Left ventricle myocardium inferior (tissue), 1 donor: ENCODE measurements around the gene USH2A. TPM values are rescaled to one million over a fixed set of nuclear protein-coding genes. Genes with fewer than 3 reads are reported as not detected.

Experiments used
- DNase-seq: peaks from one replicate; pipeline ENCODE4 v3.0.0-alpha.2; 2020
- H3K27ac ChIP-seq: fragments of 200-600 bp; replicated peaks from 2 replicates; pipeline ENCODE4 v1.8.0; 2021
- H3K27me3 ChIP-seq: fragments of 200-600 bp; 2 replicates; pipeline ENCODE4 v1.8.0; 2021; ENCODE audit warnings: low read depth
- H3K36me3 ChIP-seq: fragments of 200-600 bp; 2 replicates; pipeline ENCODE4 v1.8.0; 2021
- H3K4me1 ChIP-seq: fragments of 200-600 bp; 2 replicates; pipeline ENCODE4 v1.8.0; 2021
- H3K4me3 ChIP-seq: fragments of 200-600 bp; 2 replicates; pipeline ENCODE4 v1.8.0; 2021; ENCODE audit warnings: mild to moderate bottlenecking, moderate library complexity
- H3K9me3 ChIP-seq: fragments of 200-600 bp; replicated peaks from 2 replicates; pipeline ENCODE4 v1.8.0; 2021
- CTCF ChIP-seq: fragments of 200-600 bp; IDR thresholded peaks from 2 replicates; pipeline ENCODE4 v1.8.0; 2021; ENCODE audit warnings: antibody characterized with exemption, mild to moderate bottlenecking, borderline replicate concordance
- intact Hi-C: fragments of 100-400 bp; cut with micrococcal nuclease; formaldehyde crosslinking; loops from one replicate; pipeline ENCODE4 v1.11.0; 2022
- total RNA-seq: library from RNA; stranded (reverse); fragmentation: NEBNext Ultra II Directional; extraction: Animal tissue kit (Norgen Biotek cat#: 25700); gene quantifications from one replicate; pipeline ENCODE4 v1.2.1, GENCODE V29; 2021
- donor health status: DM: no; HTN: yes; CAD: no; lungs with severe emphysema.

Gene USH2A
- total RNA-seq, 1 donor from 2014 or later = 3.6 TPM

GRCh38 chr1:216144661-216145450 is 278.4 kb downstream of the USH2A start:
- no peak for DNase-seq
- H3K4me1 ChIP-seq = no peaks in the 10 kb centered on the region
- no peak overlapping the region for H3K4me3 ChIP-seq
- no peak overlapping the region for H3K27ac ChIP-seq
- no peak for TF ChIP-seq CTCF
- intact Hi-C loops = no loop called here
- no peaks in the 10 kb centered on the region for H3K27me3 ChIP-seq
- H3K9me3 ChIP-seq = no peaks in the 10 kb centered on the region
- no peaks in the 10 kb centered on the region for H3K36me3 ChIP-seq

- intact Hi-C loops = no loop called here
- TF ChIP-seq CTCF = no peak
- no peaks in the 10 kb centered on the region for H3K27me3 ChIP-seq
- no peaks in the 10 kb centered on the region for H3K4me1 ChIP-seq
- H3K36me3 ChIP-seq = no peaks in the 10 kb centered on the region
- no peaks in the 10 kb centered on the region for H3K9me3 ChIP-seq
- no peak overlapping the region for H3K27ac ChIP-seq
- H3K4me3 ChIP-seq = no peak overlapping the region
- no peak for DNase-seq
Measured at GRCh38 chr1:216142921-216143320, 280.3 kb downstream of the USH2A start.

GRCh38 chr1:216140730-216141524 is 282.3 kb downstream of the USH2A start:
- TF ChIP-seq CTCF = no peak
- H3K4me3 ChIP-seq = no peak overlapping the region
- no peaks in the 10 kb centered on the region for H3K27me3 ChIP-seq
- no peaks in the 10 kb centered on the region for H3K9me3 ChIP-seq
- no peaks in the 10 kb centered on the region for H3K4me1 ChIP-seq
- no peak for DNase-seq
- intact Hi-C loops = no loop called here
- no peaks in the 10 kb centered on the region for H3K36me3 ChIP-seq
- H3K27ac ChIP-seq = no peak overlapping the region

- intact Hi-C loops = no loop called here
- no peaks in the 10 kb centered on the region for H3K27me3 ChIP-seq
- no peak overlapping the region for H3K27ac ChIP-seq
- H3K36me3 ChIP-seq = no peaks in the 10 kb centered on the region
- H3K4me3 ChIP-seq = no peak overlapping the region
- no peak for TF ChIP-seq CTCF
- no peaks in the 10 kb centered on the region for H3K4me1 ChIP-seq
- no peak for DNase-seq
- no peaks in the 10 kb centered on the region for H3K9me3 ChIP-seq
Measured at GRCh38 chr1:216124192-216124781, 299.0 kb downstream of the USH2A start.

GRCh38 chr1:216123446-216124191 is 299.6 kb downstream of the USH2A start:
- Histone ChIP-seq H3K27me3 (no peaks in the 10 kb centered on the region), H3K36me3 (no peaks in the 10 kb centered on the region), H3K4me1 (no peaks in the 10 kb centered on the region), H3K4me3 (no peak overlapping the region), H3K9me3 (no peaks in the 10 kb centered on the region), H3K27ac (no peak overlapping the region)
- no peak for DNase-seq
- TF ChIP-seq CTCF = no peak
- intact Hi-C loops = no loop called here
